ENCODE results near the gene RAB6B. TPM values are rescaled to one million over a fixed set of nuclear protein-coding genes. Genes with fewer than 3 reads are reported as not detected.

Gene RAB6B
- total RNA-seq, 1 donor from 2014 or later: 1.6 TPM

DNA sequence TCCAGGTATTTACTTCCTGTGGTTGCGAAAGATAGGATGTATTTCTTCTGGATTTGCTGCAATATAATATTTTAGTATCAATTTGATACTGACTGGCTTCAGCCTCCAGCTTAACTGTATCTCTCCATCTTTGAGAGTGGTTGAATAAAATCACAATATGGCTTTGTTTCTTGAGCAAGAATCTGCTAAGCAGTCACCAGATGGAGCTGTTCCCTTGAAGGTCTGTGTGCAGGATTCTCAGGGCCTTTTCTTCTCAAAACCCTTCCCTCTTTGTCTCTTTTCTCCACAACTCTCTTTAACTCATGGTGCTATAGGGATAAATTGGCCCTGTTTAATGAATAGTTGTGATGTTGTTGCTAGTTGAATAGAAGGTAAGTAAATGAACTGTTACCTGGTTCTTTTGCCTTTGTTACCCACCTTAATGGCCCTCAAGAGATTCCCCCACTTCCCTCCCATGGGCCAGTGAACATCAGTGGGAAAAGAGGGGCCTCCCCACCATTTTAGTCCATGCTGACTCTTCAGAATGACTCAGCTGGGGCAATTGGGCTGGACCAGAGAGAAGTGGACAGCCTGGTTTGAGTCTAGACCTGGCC is 34.8 kb upstream of the RAB6B start:
- Histone ChIP-seq H3K27ac (ENCODE audit: low read depth, low read length) (no peak overlapping the region), H3K36me3 (ENCODE audit: control insufficient read depth in 3 of 3, insufficient read depth in 3 of 3, low read length in 3 of 3) (no peaks in the 10 kb centered on the region), H3K9me3 (ENCODE audit: control insufficient read depth in 3 of 3, low read length in 3 of 3) (no peaks in the 10 kb centered on the region), H3K27me3 (ENCODE audit: control insufficient read depth in 3 of 3, insufficient read depth in 3 of 3, low read length in 3 of 3) (peaks cover 5 to 11% (median 10%) of the 10 kb centered on the region in 3 donors), H3K4me1 (ENCODE audit: control insufficient read depth in 3 of 3, insufficient read depth in 3 of 3, low read length in 3 of 3) (peaks cover 4 to 5% (median 4%) of the 10 kb centered on the region in 3 donors), H3K9ac (ENCODE audit: low read depth in 1 of 3, low read length in 3 of 3) (no peak overlapping the region), H3K4me3 (ENCODE audit: low read length in 3 of 3) (no peak overlapping the region)

DNA sequence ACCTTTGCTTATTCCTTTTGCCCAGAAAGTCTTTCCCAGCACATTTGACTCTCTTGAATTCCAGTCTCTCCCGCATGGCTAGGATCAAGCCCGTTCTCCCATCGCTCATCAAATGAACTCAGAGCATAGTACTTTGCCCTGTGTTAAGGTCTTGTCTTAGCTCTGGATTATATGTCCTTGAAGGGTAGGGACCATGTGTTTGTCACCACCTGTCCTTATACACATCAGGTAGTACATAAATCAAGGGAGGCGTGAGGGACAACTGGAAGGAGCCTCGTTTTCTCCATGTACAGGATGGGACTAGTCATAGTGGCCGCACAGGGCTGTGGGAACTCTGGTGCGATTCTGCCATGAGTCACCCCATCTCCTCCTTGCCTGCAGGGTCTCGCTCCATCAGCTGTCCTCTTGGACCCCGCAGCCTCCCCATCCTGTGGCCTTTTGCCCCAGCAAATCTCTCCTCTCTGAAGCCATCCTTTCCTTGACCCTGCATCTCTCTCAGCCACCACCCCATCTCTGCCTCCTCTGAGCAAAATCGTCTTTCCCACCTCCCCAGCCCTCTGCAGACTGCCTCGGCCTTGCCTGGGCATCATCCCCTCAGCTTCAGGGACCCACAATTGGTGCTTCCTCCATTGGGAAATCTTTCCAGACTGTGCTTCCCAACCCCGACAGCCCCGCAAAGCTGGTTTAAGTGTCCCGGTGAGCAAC is 33.4 kb upstream of the RAB6B start:
- Histone ChIP-seq H3K4me3 (ENCODE audit: low read length in 3 of 3) (no peak overlapping the region), H3K27ac (ENCODE audit: low read depth, low read length) (no peak overlapping the region), H3K4me1 (ENCODE audit: control insufficient read depth in 3 of 3, insufficient read depth in 3 of 3, low read length in 3 of 3) (peaks cover 4 to 5% (median 4%) of the 10 kb centered on the region in 3 donors), H3K36me3 (ENCODE audit: control insufficient read depth in 3 of 3, insufficient read depth in 3 of 3, low read length in 3 of 3) (no peaks in the 10 kb centered on the region), H3K9me3 (ENCODE audit: control insufficient read depth in 3 of 3, low read length in 3 of 3) (no peaks in the 10 kb centered on the region), H3K9ac (ENCODE audit: low read depth in 1 of 3, low read length in 3 of 3) (no peak overlapping the region), H3K27me3 (ENCODE audit: control insufficient read depth in 3 of 3, insufficient read depth in 3 of 3, low read length in 3 of 3) (peaks cover 5 to 11% (median 10%) of the 10 kb centered on the region in 3 donors)

DNA sequence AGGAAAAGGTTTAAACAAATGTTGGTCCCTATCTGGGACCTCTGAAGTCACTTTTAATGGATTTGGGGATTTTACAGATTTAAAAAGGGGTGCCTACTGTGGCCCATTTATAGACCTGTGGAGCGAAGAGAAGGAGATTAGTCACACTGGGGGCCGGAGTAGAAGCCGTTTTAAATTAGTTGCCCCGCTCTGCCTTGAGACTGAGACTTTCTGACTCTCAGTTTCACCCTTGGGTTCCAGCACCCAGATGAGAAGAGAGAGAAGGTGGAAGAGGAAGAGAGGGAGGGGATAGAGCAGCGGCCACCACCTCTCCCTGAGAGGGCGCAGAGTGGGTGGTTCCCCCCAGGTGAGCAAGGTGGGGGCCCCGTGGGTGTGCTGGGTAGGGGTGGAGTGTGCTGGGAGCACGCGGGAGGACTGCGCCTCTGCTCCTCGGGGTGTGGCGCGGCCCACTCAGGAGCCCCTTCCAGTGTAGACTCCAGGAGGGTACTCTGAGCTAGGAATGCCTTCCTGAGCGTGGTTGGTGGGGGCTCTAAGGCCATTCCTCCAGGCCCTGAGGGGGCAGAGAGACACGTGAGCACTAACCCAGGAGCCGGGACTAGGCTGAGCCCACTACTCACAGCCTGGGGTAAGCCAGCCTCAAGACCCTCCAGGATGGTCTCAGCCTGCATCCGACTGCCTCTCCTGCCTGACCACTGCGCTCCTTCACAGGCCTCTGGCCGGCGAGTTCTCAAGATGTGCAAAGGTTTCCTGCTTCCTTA is 32.6 kb upstream of the RAB6B start:
- H3K27me3 ChIP-seq (ENCODE audit: control insufficient read depth in 3 of 3, insufficient read depth in 3 of 3, low read length in 3 of 3): peaks cover 5 to 11% (median 10%) of the 10 kb centered on the region in 3 donors
- no peak overlapping the region for H3K27ac ChIP-seq (ENCODE audit: low read depth, low read length)
- peak overlapping the region in 1 of 3 donors; percentile 62 for H3K4me3 ChIP-seq (ENCODE audit: low read length in 3 of 3)
- peak overlapping the region in 2 of 3 donors; percentile 5 to 59 for H3K9ac ChIP-seq (ENCODE audit: low read depth in 1 of 3, low read length in 3 of 3)
- no peaks in the 10 kb centered on the region for H3K36me3 ChIP-seq (ENCODE audit: control insufficient read depth in 3 of 3, insufficient read depth in 3 of 3, low read length in 3 of 3)
- no peaks in the 10 kb centered on the region for H3K9me3 ChIP-seq (ENCODE audit: control insufficient read depth in 3 of 3, low read length in 3 of 3)
- H3K4me1 ChIP-seq (ENCODE audit: control insufficient read depth in 3 of 3, insufficient read depth in 3 of 3, low read length in 3 of 3): peaks cover 4 to 5% (median 4%) of the 10 kb centered on the region in 3 donors

DNA sequence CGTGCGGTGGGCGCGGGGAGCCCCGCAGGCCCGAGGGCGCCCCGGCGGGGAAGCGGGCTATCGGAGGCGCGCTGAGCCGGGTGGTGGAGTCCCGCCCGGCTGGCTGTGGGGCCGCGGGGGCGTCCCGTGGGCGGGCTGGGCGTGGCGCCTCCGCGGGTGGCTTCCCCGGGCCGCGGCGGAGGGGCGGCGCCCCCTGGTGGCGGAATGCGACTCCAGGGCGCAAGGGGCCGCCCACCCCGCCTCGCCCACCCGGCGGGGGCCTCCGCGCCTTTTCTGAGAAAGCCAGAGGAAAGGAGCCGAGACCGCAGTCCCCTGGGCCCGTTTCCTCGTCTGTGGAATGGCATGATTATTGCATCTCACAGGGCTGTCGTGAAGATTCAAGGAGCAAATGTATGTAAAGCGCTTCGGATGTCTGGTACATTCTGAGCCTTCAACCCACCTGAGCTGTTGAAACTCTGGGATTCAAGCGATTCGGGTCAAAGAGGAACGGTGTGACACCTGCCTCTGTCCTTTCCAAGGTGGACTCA is 31.9 kb upstream of the RAB6B start:
- peak overlapping the region; percentile 23 to 76 (median 59) for H3K9ac ChIP-seq (ENCODE audit: low read depth in 1 of 3, low read length in 3 of 3)
- H3K27ac ChIP-seq (ENCODE audit: low read depth, low read length): no peak overlapping the region

GRCh38 chr3:133926736-133927539 is 31.3 kb upstream of the RAB6B start:
- Histone ChIP-seq H3K36me3 (ENCODE audit: control insufficient read depth in 3 of 3, insufficient read depth in 3 of 3, low read length in 3 of 3) (no peaks in the 10 kb centered on the region), H3K27me3 (ENCODE audit: control insufficient read depth in 3 of 3, insufficient read depth in 3 of 3, low read length in 3 of 3) (peaks cover 5 to 11% (median 10%) of the 10 kb centered on the region in 3 donors), H3K4me3 (ENCODE audit: low read length in 3 of 3) (peak overlapping the region; percentile 55 to 61 (median 60)), H3K4me1 (ENCODE audit: control insufficient read depth in 3 of 3, insufficient read depth in 3 of 3, low read length in 3 of 3) (peaks cover 4 to 5% (median 4%) of the 10 kb centered on the region in 3 donors), H3K9me3 (ENCODE audit: control insufficient read depth in 3 of 3, low read length in 3 of 3) (no peaks in the 10 kb centered on the region), H3K27ac (ENCODE audit: low read depth, low read length) (no peak overlapping the region), H3K9ac (ENCODE audit: low read depth in 1 of 3, low read length in 3 of 3) (peak overlapping the region; percentile 23 to 76 (median 43))

More for the DNA sequence above, 31.9 kb upstream of the RAB6B start:
- Histone ChIP-seq H3K36me3 (ENCODE audit: control insufficient read depth in 3 of 3, insufficient read depth in 3 of 3, low read length in 3 of 3) (no peaks in the 10 kb centered on the region), H3K9me3 (ENCODE audit: control insufficient read depth in 3 of 3, low read length in 3 of 3) (no peaks in the 10 kb centered on the region), H3K4me3 (ENCODE audit: low read length in 3 of 3) (peak overlapping the region; percentile 55 to 62 (median 61)), H3K27me3 (ENCODE audit: control insufficient read depth in 3 of 3, insufficient read depth in 3 of 3, low read length in 3 of 3) (peaks cover 5 to 11% (median 10%) of the 10 kb centered on the region in 3 donors), H3K4me1 (ENCODE audit: control insufficient read depth in 3 of 3, insufficient read depth in 3 of 3, low read length in 3 of 3) (peaks cover 4 to 5% (median 4%) of the 10 kb centered on the region in 3 donors)

DNA sequence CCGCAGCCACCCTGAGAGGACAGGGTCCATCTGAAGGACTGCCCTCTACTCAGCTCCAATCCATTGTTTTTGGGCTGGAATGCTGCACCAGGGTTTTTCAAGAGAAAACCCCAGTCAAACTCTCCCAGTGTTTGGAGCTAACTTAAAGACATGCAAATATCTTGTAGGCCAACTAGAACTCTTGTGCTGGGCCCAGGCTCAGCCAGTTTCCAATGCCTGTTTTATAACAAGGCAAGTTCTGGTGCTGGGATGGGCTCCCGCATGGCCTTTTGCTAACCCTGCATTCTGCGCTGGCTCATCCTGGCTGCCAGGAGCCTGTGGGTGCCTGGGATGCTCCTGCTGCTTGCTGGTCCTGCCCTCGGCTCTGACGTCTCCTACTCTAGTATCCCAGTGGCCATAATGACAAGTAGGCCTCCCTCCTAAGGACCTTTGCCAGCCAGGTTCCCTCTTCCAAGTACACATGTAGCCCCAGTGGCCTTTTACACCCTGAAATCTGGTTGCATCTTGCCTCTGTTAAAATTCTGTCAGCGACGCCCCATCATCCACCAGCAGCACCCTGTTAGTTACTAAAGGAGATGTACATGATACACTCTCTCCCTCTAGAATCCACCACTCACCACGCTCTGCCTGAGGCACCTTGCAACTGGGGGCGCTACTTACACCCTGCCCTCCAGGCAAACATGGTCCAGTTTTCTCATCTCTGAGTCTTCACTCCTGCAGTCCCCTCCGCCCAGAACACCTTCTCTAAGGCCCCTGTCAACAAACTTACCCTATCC is 30.5 kb upstream of the RAB6B start:
- H3K4me3 ChIP-seq (ENCODE audit: low read length in 3 of 3): no peak overlapping the region
- H3K9ac ChIP-seq (ENCODE audit: low read depth in 1 of 3, low read length in 3 of 3): no peak overlapping the region
- no peaks in the 10 kb centered on the region for H3K36me3 ChIP-seq (ENCODE audit: control insufficient read depth in 3 of 3, insufficient read depth in 3 of 3, low read length in 3 of 3)
- peaks cover 5 to 11% (median 10%) of the 10 kb centered on the region in 3 donors for H3K27me3 ChIP-seq (ENCODE audit: control insufficient read depth in 3 of 3, insufficient read depth in 3 of 3, low read length in 3 of 3)
- no peaks in the 10 kb centered on the region for H3K9me3 ChIP-seq (ENCODE audit: control insufficient read depth in 3 of 3, low read length in 3 of 3)
- H3K4me1 ChIP-seq (ENCODE audit: control insufficient read depth in 3 of 3, insufficient read depth in 3 of 3, low read length in 3 of 3): peaks cover 4 to 5% (median 4%) of the 10 kb centered on the region in 3 donors
- no peak overlapping the region for H3K27ac ChIP-seq (ENCODE audit: low read depth, low read length)

DNA sequence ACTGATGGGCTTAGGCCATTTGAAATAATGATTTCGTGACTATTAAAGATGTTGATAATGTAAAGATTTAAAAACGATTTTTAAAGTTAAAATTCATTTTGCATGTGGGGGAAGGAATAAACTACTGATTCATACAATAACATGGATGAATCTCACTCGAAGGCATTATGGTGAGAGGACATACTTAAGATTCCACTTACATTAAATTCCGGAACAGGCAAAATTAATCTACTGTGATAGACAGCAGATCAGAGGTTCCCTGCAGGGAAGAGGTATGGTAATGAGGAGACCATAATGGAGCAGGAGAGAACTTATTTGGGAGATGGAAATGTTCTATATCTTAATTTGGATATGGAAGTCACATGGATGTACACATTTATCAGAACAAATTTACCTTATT is 28.4 kb upstream of the RAB6B start:
- Histone ChIP-seq H3K36me3 (ENCODE audit: control insufficient read depth in 3 of 3, insufficient read depth in 3 of 3, low read length in 3 of 3) (no peaks in the 10 kb centered on the region), H3K4me3 (ENCODE audit: low read length in 3 of 3) (no peak overlapping the region), H3K9me3 (ENCODE audit: control insufficient read depth in 3 of 3, low read length in 3 of 3) (no peaks in the 10 kb centered on the region), H3K4me1 (ENCODE audit: control insufficient read depth in 3 of 3, insufficient read depth in 3 of 3, low read length in 3 of 3) (peaks cover 4 to 5% (median 4%) of the 10 kb centered on the region in 3 donors), H3K27ac (ENCODE audit: low read depth, low read length) (no peak overlapping the region), H3K9ac (ENCODE audit: low read depth in 1 of 3, low read length in 3 of 3) (no peak overlapping the region), H3K27me3 (ENCODE audit: control insufficient read depth in 3 of 3, insufficient read depth in 3 of 3, low read length in 3 of 3) (peaks cover 5 to 9% (median 7%) of the 10 kb centered on the region in 3 donors)

DNA sequence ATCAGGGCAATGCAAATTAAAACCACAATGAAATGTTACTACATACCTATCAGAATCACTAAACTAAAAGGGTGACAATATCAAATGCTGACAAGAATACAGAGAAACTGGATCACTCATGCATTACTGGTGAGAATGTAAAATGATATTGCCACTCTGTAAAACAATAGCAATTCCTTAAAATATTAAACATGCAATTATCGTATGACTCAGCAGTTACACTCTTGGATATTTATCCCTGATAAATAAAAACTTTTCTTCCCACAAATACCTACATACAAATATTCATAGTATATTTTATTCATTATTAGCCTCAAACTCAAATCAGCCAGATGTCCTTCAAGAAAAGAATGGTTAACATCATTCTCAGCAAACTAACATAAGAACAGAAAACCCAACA is 25.9 kb upstream of the RAB6B start:
- no peak overlapping the region for H3K4me3 ChIP-seq (ENCODE audit: low read length in 3 of 3)
- no peak overlapping the region for H3K9ac ChIP-seq (ENCODE audit: low read depth in 1 of 3, low read length in 3 of 3)
- H3K36me3 ChIP-seq (ENCODE audit: control insufficient read depth in 3 of 3, insufficient read depth in 3 of 3, low read length in 3 of 3): no peaks in the 10 kb centered on the region
- no peaks in the 10 kb centered on the region for H3K27me3 ChIP-seq (ENCODE audit: control insufficient read depth in 3 of 3, insufficient read depth in 3 of 3, low read length in 3 of 3)
- H3K9me3 ChIP-seq (ENCODE audit: control insufficient read depth in 3 of 3, low read length in 3 of 3): no peaks in the 10 kb centered on the region
- no peak overlapping the region for H3K27ac ChIP-seq (ENCODE audit: low read depth, low read length)
- no peaks in the 10 kb centered on the region for H3K4me1 ChIP-seq (ENCODE audit: control insufficient read depth in 3 of 3, insufficient read depth in 3 of 3, low read length in 3 of 3)

- Histone ChIP-seq H3K27ac (ENCODE audit: low read depth, low read length) (no peak overlapping the region), H3K4me1 (ENCODE audit: control insufficient read depth in 3 of 3, insufficient read depth in 3 of 3, low read length in 3 of 3) (no peaks in the 10 kb centered on the region), H3K9me3 (ENCODE audit: control insufficient read depth in 3 of 3, low read length in 3 of 3) (no peaks in the 10 kb centered on the region), H3K36me3 (ENCODE audit: control insufficient read depth in 3 of 3, insufficient read depth in 3 of 3, low read length in 3 of 3) (no peaks in the 10 kb centered on the region), H3K9ac (ENCODE audit: low read depth in 1 of 3, low read length in 3 of 3) (no peak overlapping the region), H3K4me3 (ENCODE audit: low read length in 3 of 3) (no peak overlapping the region), H3K27me3 (ENCODE audit: control insufficient read depth in 3 of 3, insufficient read depth in 3 of 3, low read length in 3 of 3) (peaks cover 0 to 12% (median 4%) of the 10 kb centered on the region in 3 donors)
Measured at GRCh38 chr3:133917144-133917543, 21.5 kb upstream of the RAB6B start.
